NCI-H226 (cell line): ENCODE results near the gene FASTKD3.

Experiments used
- DNase-seq: peaks from one replicate; pipeline ENCODE4 v3.0.0-alpha.2; 2015

The FASTKD3 gene

GRCh38 chr5:7849681-7850394 lies 19.0 kb downstream of the FASTKD3 start:
- no peak for DNase-seq

DNA sequence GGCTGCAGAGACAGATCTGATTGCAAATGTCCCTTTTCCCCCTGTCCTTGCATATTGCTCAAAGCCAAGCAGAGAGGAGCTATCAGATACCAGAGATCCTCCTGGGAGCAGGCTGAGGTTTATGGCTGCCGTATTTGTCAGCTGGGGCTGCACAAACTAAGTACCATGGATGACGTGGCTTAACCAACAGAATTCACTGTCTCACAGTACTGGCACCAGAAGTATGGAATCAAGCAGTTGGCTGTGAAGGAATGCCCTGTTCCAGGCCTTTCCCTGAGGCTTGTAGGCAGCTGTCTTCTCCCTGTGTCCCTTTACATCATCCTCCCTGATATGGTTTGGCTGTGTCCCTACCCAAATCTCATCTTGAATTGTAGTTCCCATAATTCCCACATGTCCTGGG lies 20.5 kb downstream of the FASTKD3 start:
- no peak for DNase-seq

DNA sequence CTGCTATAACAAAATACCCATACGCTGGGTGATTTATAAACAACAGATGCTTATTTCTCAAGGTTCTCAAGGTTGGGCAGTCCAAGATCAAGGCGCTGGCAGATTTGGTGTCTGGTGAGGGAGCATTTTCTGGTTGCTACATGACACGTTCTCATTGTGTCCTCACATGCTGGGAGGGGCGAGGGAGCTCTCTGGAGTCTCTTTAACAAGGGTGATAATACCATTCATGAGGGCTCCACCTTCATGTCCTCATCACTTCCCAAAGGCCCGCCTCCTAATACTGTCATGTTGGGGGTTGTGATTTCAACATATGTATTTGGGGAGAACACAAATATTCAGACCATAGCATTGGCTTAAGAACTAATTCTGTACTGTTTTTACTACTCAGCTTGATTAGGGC lies 22.5 kb downstream of the FASTKD3 start:
- no peak for DNase-seq

DNA sequence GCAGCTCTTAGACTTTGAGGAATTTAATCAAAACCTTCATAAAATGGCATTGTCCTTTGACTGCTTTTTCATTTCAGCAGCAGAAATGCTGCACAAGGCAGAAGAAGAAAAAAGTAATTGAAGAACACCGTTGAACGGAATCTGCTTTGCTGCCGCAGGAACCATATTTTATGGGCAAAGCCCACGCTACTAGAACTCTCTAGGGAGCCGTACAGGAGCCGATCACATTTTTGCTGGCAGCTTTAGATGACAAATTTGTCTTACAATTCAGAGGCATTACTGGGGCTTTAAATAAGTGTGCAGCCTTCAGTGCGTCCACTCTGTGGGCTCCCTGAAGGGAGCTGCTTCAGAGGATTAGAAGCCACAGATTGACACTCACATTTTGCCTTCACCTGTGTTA lies 23.3 kb downstream of the FASTKD3 start:
- no peak for DNase-seq

- DNase-seq: no peak
Observed at GRCh38 chr5:7844901-7845300, 23.9 kb downstream of the FASTKD3 start.

GRCh38 chr5:7842531-7842930 lies 26.3 kb downstream of the FASTKD3 start:
- DNase-seq: no peak

DNA sequence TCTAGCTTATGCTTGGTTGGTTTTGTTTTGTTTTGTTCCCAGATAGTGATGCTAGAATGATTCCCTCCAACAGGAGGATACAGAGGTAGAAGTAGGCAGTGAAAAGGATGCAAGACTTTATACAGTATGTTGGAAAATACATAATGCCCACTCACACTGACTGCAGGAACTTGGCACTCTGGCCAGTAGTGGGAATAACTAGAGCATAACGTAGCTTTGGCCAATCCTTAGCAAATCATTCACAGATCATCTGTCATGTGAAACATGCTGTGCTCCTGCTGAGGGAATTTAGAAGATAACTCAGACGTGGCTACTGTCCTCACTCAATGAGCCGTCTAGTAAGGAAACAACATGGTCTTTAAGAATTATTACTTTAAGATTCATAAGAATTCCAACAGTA lies 31.4 kb downstream of the FASTKD3 start:
- no peak for DNase-seq

DNA sequence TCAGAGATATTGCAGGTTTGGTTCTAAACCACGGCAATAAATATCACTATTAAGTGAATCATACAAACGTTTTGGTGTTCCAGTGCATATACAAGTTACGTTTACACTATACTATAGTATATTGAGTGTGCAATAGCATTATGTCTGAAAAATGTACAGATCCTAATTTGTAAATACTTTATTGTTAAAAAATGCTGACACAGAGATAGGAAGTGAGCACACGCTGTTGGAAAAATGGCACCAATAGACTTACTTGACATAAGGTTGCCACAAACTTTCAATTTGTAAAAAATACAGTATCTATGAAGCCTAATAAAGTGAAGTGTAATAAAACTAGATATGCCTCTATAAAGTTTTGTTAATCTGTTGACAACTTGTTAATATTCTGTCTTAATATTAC lies 33.8 kb downstream of the FASTKD3 start:
- no peak for DNase-seq

- DNase-seq: no peak
Observed at GRCh38 chr5:7828269-7828668, 40.6 kb downstream of the FASTKD3 start.

DNA sequence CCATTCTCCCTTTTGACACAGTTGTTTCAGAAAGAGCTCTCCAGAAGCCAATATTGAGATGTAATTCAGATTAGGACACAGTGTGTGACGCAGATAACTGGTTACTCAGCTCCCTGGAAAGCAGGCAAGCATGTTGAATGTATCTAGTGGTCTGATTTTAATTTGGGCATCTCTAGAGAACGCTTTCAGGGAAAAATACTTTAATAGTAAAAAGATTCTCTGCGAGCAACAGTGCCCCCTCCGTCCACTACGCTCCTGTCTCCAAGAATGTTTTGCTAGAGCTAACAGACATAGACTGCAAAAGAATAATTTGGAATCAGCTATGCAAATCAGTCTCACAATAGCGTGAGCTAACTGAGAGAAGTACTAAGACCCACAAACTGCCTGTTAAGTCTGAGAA lies 41.2 kb downstream of the FASTKD3 start:
- no peak for DNase-seq

DNA sequence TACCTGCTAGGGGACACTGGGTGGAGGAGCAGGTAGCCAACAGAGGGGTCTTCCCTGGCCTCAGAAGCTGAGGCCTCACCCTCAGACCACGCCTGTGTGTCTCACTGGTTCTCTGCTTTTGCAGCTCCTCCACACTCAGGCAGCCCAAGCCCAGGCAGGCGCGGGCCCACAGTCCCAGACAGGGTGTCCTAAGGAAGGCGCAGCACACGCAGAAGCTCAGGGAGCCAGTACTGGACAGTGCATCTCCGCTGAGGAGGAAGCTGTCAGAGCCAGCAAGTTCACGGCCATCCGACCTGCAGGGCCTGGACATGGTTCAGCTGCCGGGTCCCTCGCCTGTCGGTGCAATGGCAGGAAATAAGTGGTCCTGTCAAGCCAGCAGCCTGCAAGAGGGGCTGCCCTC lies 43.2 kb downstream of the FASTKD3 start:
- no peak for DNase-seq

- no peak for DNase-seq
Observed at GRCh38 chr5:7824995-7825394, 43.8 kb downstream of the FASTKD3 start.

- no peak for DNase-seq
Observed at GRCh38 chr5:7823594-7823993, 45.2 kb downstream of the FASTKD3 start.

DNA sequence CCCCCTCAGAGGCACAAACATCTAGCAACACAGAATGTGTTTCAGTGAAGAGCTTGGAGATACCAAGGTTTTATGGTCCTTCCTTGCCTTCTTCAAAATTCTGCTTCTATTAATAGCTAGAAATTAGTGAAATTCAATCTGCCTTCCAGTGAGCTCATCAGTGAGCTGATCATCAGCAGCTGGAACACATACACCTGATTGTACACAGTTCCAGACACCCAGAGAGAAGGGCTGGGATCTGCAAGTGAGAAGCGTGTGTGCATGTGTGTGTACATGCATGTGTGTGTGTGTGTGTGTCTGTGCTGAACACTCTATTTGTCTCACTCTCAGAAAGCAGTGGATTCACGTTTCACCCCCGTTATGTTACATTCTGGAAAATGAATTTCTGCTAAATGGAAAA lies 46.4 kb downstream of the FASTKD3 start:
- no peak for DNase-seq

GRCh38 chr5:7816535-7816901 lies 52.3 kb downstream of the FASTKD3 start:
- no peak for DNase-seq

GRCh38 chr5:7815892-7816534 lies 52.8 kb downstream of the FASTKD3 start:
- peak; percentile 55 for DNase-seq

- DNase-seq: no peak
Observed at GRCh38 chr5:7814816-7815215, 54.0 kb downstream of the FASTKD3 start.

DNA sequence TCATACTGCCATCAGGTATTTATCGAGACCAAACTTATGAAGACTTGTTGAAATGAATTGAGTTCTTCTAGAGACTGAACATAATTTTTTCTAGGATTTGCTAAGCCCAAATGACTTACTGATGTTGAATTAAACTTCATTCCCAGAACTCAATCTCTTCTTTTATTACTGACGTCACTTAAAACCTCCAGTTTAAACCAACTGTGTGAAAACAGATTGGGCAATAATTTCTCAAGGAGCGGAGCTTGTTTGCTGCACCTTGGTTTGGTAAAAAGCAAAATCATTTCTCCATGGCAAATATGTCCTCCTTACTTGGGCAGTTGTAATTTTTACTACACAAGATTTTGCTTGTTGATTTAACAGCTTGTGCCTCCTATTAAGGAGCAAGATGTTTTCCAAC lies 55.3 kb downstream of the FASTKD3 start:
- no peak for DNase-seq

DNA sequence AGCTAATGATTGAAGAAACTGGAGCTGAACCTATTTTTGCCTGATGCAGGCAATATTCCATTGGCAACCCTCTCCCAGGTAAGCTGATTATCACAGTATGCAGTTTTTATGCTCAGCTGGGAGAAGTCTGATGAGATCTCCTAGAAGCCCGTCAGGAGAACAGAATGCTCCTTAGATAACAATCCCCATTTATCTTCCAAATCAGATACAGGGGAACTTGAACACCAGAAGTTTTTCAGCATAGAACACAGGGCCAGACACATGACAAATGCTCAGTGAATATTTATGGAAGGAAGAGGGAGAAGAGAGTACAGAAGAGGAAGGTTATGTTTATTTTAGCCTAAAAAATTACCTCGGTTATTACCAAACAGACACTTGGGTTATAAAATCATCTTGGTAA lies 55.8 kb downstream of the FASTKD3 start:
- no peak for DNase-seq

DNA sequence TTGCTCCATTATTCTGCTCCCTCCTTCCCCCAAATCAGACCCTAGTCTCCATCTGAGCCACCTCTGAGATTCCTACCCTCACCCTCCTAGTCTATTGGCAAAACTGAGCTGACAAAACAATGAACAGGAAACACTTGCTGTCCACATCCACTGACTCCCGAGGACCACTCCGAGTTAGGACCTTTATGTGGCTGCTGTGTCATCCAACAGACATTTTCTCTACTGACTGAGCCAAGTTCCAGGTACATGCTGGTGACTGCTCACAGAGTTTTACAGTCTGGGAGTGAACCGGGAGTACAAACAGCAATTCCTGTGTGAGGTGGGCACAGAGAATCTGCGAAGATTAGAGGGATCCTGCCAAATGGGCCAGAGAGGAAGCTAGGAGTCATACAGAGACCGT lies 57.1 kb downstream of the FASTKD3 start:
- DNase-seq: no peak
